ENCODE results near the gene KCTD17. TPM values are rescaled to one million over a fixed set of nuclear protein-coding genes. Genes with fewer than 3 reads are reported as not detected.

The KCTD17 gene
- total RNA-seq, 1 experiment from 2014 or later: 32.7 TPM

DNA sequence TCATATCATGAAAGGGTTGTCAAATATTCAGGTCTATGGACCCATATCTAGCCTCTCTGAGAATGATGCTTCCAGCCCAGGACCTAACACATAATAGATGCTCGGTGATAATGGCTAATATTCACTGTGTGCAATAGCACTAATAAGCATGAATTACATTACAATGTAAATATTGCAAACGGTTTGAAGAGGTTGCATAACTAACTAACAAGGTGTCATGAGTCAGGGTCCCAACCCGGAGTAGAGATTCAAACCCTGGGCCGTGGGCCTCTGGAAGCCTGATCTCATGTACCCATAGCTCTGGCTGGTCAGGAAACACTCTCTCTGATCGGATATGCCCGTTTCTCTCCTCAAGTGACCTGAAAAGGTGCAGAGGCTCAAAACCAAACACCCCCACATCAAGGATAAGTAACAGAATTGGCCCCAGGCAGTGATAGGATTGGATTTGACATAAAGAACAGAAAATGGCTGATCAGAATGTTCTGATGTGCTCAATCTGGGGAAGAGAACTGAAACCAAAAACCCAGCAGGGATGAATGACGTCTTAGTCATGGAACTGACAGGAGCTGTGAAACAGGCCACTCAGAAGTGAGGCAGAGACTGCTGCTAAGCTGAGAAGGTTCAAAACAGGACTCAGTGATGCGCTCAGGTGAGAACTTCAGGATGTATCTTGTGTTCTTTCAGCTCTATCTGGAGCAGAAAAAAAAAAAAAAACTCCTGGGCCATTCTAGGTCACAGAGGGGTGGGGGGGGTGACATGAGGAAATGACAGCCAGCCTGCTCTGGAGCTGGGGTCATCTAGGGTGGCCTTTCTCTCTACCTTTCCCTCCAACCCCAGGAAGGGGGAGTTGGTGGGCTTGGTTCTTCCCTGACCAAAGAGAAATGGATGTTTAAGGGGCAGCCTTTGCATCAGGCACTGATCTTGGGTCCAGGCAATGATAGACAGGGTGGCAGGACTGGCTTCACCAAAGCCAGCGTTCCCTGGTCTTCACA, 6.6 kb upstream of the KCTD17 start:
- no peak for TF ChIP-seq TCF7L2 (IDR thresholded peaks at IDR 0.05; ENCODE audit: low read depth, low read length)
- TF ChIP-seq SIN3A (IDR thresholded peaks at IDR 0.05; ENCODE audit: borderline replicate concordance, insufficient read depth, low read depth, low read length): no peak
- TF ChIP-seq POLR2AphosphoS5 (IDR thresholded peaks at IDR 0.05; ENCODE audit: low read depth, low read length): no peak
- TF ChIP-seq, protein P1, sequence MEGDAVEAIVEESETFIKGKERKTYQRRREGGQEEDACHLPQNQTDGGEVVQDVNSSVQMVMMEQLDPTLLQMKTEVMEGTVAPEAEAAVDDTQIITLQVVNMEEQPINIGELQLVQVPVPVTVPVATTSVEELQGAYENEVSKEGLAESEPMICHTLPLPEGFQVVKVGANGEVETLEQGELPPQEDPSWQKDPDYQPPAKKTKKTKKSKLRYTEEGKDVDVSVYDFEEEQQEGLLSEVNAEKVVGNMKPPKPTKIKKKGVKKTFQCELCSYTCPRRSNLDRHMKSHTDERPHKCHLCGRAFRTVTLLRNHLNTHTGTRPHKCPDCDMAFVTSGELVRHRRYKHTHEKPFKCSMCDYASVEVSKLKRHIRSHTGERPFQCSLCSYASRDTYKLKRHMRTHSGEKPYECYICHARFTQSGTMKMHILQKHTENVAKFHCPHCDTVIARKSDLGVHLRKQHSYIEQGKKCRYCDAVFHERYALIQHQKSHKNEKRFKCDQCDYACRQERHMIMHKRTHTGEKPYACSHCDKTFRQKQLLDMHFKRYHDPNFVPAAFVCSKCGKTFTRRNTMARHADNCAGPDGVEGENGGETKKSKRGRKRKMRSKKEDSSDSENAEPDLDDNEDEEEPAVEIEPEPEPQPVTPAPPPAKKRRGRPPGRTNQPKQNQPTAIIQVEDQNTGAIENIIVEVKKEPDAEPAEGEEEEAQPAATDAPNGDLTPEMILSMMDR (IDR thresholded peaks at IDR 0.05): no peak
- TF ChIP-seq, protein P2, sequence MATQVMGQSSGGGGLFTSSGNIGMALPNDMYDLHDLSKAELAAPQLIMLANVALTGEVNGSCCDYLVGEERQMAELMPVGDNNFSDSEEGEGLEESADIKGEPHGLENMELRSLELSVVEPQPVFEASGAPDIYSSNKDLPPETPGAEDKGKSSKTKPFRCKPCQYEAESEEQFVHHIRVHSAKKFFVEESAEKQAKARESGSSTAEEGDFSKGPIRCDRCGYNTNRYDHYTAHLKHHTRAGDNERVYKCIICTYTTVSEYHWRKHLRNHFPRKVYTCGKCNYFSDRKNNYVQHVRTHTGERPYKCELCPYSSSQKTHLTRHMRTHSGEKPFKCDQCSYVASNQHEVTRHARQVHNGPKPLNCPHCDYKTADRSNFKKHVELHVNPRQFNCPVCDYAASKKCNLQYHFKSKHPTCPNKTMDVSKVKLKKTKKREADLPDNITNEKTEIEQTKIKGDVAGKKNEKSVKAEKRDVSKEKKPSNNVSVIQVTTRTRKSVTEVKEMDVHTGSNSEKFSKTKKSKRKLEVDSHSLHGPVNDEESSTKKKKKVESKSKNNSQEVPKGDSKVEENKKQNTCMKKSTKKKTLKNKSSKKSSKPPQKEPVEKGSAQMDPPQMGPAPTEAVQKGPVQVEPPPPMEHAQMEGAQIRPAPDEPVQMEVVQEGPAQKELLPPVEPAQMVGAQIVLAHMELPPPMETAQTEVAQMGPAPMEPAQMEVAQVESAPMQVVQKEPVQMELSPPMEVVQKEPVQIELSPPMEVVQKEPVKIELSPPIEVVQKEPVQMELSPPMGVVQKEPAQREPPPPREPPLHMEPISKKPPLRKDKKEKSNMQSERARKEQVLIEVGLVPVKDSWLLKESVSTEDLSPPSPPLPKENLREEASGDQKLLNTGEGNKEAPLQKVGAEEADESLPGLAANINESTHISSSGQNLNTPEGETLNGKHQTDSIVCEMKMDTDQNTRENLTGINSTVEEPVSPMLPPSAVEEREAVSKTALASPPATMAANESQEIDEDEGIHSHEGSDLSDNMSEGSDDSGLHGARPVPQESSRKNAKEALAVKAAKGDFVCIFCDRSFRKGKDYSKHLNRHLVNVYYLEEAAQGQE (IDR thresholded peaks at IDR 0.05; ENCODE audit: insufficient read depth in 1 of 2, low read depth in 2 of 2, low read length in 1 of 2): no peak
- Histone ChIP-seq H3K36me3 (ENCODE audit: control insufficient read depth, insufficient read depth, low read length) (no peaks in the 10 kb centered on the region), H3K4me1 (ENCODE audit: control insufficient read depth, insufficient read depth, low read length) (no peaks in the 10 kb centered on the region), H3K27ac (ENCODE audit: low read length) (no peak overlapping the region), H3K9me3 (ENCODE audit: control insufficient read depth, insufficient read depth, low read depth, low read length) (no peaks in the 10 kb centered on the region), H3K27me3 (ENCODE audit: control insufficient read depth, insufficient read depth, low read length) (no peaks in the 10 kb centered on the region), H3K4me3 (ENCODE audit: low read depth in 2 of 2, low read length in 2 of 2) (no peak overlapping the region)
- no TSS peak for BruUV-seq (replicated peaks)
- DNase-seq (ENCODE audit: low read depth, low spot score) (no peak), ATAC-seq (no peak)
- intact Hi-C loops (cut with micrococcal nuclease; ENCODE audit: unreplicated experiment): no loop called here
- ChIA-PET POLR2A (interaction anchor here (0.6 kb wide), 1 partner anchor 78 kb away, joined by 3 read pairs; no protein-coding TSS in a partner anchor), CTCF (interaction anchor here (0.5 to 0.6 kb wide), 2 partner anchors 65 to 517 kb away, joined by 4 to 10 read pairs; no protein-coding TSS in a partner anchor)
- in situ Hi-C loops (cut with HindIII; ENCODE audit: low pct_unique_long_range_greater_than_20kb, low sequenced_read_pairs): no loop called here

DNA sequence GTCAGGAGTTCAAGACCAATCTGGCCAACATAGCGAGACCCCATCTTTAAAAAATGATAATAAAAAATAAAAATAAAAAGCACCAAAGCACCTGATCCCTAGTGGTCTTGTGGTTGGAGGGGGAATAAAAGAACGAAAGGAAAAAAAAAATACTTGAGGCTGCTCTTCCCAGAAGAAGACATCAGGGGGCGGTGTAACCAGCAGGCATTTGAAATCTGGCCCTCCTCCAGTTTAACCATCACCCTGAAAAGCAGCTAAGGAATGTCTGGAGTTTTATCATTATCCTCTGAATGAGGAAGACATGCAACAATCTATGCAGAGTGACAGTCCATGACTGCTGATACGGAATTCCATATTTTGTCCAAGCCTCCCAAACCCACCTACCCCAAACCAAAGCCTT, 5.6 kb upstream of the KCTD17 start:
- in situ Hi-C loops (cut with HindIII; ENCODE audit: low pct_unique_long_range_greater_than_20kb, low sequenced_read_pairs) (no loop called here), intact Hi-C loops (cut with micrococcal nuclease; ENCODE audit: unreplicated experiment) (no loop called here)
- no TSS peak for BruUV-seq (replicated peaks)
- no peaks in the 10 kb centered on the region for H3K9me3 ChIP-seq (ENCODE audit: control insufficient read depth, insufficient read depth, low read depth, low read length)
- no peak for DNase-seq (ENCODE audit: low read depth, low spot score)
- no peak overlapping the region for H3K27ac ChIP-seq (ENCODE audit: low read length)
- ChIA-PET CTCF (interaction anchor here (0.5 kb wide), 1 partner anchor 141 kb away, joined by 4 read pairs; no protein-coding TSS in a partner anchor), POLR2A (no interaction called here)
- H3K4me1 ChIP-seq (ENCODE audit: control insufficient read depth, insufficient read depth, low read length): no peaks in the 10 kb centered on the region
- TF ChIP-seq POLR2AphosphoS5 (IDR thresholded peaks at IDR 0.05; ENCODE audit: low read depth, low read length) (no peak), TCF7L2 (IDR thresholded peaks at IDR 0.05; ENCODE audit: low read depth, low read length) (no peak)
- TF ChIP-seq, protein P1 (IDR thresholded peaks at IDR 0.05): peak; percentile 62; the same call in 1 of the 2 replicates
- H3K4me3 ChIP-seq (ENCODE audit: low read depth in 2 of 2, low read length in 2 of 2): no peak overlapping the region
- no peaks in the 10 kb centered on the region for H3K27me3 ChIP-seq (ENCODE audit: control insufficient read depth, insufficient read depth, low read length)
- ATAC-seq: no peak
- no peaks in the 10 kb centered on the region for H3K36me3 ChIP-seq (ENCODE audit: control insufficient read depth, insufficient read depth, low read length)

All from Panc1 (cell line).